HG03135 (cell line): ENCODE measurements around the gene ZEB2.

Source experiments
- ATAC-seq: cut with Tn5 transposase; IDR thresholded peaks from one replicate; pipeline ENCODE4 v1.9.1; 2021; ENCODE audit warnings: mild to moderate bottlenecking, moderate library complexity; ENCODE audit not compliant: unreplicated experiment

ZEB2 gene

DNA sequence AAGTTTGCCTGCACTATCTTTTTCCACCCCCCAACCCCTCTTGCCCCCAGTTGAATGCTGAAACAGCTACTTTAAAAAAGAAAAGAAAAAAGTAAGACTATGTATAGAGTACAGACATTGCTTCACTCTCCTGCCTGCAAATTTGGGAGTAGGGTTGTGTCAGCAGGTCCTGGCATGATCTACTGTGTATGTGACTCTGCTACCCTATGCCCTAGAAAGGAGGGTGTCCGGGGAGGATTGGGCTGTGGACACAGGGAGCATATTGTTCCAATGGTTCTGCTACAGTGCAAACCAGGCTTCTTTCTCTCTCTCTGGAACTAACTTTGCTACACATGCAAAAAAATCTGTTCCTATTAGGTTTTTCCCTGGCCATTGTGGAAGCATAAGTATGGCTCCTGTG is 9.9 kb upstream of the ZEB2 start:
- no peak for ATAC-seq

DNA sequence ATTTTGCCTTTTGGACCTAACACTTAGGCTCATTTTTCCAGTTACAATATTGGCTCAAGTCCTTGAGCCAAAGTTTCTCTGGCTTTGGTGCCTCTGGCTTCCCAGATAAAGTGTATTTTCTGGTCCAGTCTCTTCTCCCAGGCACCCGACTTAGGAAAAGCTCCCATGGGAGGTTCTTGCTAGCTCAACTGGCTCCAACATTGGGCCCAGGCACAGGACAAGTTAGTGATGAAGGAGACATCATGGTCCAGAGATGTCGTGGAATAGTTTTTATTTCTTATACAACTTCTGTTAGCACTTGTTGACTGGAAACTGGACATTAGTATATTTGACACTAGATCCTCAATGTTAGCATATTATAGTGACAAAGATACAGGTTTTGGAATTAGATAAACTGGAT is 8.2 kb upstream of the ZEB2 start:
- no peak for ATAC-seq

DNA sequence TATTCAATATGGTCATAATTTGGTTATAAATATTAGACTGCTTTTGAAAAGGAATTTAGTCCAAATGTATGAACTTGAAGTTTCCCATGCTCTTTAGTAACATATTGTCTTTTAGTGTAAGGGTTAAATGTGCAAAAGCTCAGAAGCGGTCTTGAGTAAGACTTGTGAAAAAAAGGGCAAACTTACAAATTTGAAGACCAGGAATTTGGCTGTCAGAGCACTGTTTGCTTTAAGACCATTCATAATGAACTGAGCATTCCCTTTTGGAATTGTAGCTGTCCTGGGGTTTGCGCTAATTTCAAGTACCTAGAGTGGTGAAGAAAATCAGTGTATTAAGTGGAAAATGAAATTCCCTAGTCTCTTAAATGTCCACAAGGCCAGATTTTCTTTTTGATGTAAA is 6.9 kb upstream of the ZEB2 start:
- ATAC-seq = no peak

DNA sequence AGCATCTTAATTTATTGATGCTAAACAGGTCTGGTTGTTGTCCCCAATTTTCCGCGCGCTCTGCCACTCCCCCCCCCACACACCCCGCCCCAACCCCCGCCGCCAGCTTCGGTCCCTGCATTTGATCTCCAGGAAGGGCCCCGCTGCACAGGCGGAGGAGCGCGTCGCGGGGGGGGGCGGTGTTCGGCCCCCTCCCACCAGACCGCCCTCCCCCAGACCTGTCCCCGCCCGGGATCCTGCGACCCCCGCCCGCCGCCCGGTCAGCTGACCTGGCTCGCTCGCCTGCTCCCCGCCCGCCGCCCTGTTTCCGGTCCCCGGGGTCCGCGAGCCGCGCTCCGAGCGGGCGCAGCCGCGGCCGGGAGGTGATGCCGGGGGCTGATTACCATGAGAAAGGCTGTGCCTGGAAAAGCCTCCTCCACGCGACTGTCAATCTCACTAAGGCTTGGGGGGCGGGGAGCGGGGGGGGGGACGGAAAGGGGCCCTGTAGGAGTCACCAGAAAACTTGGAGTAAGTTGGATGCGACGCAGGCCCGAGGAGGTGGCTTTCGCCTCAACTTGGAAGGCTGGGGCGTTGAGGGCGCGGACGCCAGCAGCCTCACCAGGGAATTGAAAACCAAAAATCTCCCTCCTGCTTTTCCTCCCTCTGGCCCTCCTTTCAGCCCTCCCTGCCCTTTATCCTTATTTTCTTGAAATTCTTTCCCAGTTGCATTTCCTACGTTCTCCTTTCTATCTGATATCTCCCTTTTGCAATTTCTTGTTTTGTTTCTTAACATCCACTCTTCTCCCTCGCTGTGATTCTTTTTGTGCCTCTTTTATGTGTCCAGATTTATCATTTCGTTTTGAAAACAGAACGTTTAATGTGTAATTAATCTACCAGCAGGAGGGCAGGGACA is 4.4 kb upstream of the ZEB2 start:
- ATAC-seq = no peak

DNA sequence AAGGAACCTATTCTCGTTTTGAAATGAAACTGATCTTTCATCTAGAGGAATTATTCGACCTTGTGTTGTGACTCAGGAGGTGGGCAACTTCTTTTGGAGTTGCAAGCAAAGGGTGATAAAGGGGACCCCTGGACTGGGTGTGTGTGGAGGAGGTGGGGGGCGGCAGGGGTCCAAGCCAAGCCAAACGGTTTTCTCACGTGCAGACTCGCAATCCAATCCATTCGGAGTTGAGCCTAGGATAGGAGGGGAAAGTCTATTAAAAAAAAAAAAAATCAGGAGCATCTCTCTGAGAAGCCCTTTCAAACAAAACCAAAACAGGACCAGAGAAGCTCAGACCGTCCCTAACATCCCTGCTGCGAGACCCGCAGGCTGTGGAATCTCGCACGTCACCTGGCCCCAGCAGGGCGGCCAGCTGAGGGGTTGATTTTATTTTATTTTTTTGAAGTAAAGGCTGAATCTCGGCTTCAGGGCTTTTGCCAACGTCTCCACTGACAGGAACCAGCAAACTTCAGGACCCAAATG is 3.7 kb upstream of the ZEB2 start:
- no peak for ATAC-seq

DNA sequence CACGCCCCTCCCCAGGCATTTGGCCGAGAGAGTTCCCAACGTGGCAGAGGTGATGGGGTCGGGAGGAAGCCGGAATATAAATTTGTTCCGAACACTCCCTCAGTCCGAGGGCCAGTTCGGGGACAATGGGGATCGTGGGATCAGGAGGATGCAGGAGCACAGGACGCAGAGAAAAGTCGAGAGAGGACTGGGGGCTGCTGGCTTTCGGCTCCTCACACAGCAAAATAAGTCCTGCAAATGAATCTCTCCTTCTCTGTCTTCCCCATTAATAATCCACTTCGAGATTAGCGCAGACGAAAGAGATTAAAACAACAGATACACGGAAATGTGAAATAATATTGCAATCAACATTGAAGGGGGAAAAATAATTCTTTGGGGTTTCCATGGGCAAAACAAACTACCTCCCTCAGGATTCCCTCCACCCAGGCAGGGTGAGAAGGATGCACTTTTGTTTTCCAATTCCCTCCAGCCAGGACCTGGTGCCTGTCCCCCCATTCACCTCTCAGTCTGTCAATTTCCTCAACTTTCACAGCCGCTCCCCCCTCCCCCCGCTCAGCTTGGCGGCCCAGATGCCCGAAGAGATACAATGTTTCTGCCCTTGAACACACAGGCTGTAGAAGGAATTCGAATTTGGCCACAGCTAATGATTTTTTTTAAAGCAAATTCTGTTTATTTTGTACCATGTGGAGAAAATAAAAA is 3.1 kb upstream of the ZEB2 start:
- no peak for ATAC-seq

DNA sequence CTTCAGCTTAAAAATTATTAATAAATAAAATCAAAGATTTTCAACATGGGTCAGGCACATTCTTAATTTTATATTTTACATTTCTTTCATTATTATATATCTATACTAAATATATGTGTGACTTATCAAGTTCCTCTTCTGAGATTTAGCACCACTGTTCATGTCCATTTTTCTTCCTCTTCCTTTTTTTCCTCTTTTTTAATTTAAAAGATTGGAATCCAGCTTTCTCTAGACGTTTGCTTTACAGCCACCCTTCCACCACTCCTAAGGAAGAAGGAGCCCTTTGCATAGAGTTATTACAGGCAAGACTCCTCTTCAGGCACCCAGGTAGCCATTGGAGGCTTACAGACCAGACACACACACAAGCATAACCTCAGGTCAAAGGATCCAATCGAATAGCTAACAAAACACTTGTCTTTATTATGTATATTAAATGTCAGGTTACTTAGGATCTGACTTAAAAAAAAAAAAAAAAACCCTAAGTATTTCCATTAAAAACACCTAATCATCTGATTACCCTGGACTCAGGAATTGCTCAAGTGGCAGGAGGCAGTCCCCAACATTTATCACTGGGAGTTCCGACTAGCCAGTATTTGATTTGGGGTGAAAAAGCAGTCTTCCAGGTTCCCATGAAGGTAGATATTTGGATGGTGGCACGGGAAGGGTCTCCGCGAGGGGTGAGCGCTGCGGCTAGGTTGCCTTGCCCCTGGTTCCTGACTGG is 2.4 kb upstream of the ZEB2 start:
- ATAC-seq = no peak

DNA sequence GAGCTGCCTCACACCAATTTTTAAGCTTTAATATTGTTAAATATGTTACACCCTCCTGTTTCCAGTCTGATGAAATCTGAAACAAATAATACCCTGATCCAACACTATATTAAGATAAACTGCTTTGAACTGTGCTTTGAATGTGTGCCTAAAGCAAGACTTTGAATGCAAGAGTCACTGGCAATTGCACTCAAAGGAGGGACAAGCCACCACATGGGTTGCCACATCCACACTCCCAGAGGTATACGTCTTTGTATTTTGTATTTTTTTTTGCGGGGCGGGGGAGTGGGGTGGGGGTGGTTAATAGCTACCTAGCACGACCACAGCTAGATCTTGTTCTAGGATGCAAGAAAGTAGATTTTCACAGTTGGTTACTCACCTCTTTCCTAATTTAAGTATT is 1.8 kb upstream of the ZEB2 start:
- no peak for ATAC-seq

DNA sequence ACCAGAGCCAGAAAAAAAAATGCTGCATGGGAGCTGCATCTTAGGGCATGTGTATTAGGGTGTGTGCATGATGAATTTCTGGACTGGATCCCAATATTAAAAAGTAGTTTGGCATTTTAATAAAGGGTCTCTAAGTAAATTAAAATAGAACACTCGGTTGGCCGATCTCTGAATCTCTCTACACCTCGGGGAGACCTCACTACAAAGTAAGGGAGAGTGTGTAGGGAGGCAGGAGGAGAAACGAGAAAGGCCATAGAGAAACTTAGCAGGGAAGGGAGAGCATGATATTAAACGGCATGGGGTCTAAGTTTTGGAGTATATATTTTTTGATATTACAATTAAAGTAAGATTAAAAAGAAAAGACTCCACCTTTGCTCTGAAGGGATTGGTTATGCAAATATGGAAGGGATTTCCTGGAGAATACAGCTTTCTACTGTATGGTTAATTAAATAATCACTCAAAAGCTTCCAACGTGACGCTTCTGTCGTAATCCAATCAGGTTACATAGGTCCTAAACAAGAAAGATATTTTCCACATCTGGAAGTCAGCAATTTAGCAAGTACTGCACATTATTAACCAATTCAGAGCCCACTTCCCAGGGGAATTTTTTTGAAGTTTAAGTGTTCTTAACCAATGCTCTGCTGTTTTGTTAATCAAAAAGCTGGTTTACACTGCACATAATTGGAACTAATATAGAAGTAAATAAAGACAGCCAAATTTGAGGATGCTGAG is 1.0 kb upstream of the ZEB2 start:
- no peak for ATAC-seq

DNA sequence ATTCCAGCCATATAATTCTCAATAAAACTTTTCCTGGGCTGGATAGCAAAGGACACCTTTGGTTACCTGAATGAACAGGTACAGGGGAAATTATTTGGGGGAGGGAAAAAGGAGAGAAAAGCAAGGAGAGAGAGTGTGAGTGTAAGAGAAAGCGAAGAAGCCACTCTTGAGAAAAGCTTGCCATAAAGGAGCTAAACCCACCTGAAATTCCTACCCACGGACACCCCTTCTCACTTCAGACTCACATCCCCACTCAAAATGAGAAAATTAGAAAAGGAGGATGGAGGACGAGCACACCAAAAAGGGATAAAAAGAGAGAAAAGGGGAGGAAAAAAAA is 354 bp downstream of the ZEB2 start:
- ATAC-seq = no peak

DNA sequence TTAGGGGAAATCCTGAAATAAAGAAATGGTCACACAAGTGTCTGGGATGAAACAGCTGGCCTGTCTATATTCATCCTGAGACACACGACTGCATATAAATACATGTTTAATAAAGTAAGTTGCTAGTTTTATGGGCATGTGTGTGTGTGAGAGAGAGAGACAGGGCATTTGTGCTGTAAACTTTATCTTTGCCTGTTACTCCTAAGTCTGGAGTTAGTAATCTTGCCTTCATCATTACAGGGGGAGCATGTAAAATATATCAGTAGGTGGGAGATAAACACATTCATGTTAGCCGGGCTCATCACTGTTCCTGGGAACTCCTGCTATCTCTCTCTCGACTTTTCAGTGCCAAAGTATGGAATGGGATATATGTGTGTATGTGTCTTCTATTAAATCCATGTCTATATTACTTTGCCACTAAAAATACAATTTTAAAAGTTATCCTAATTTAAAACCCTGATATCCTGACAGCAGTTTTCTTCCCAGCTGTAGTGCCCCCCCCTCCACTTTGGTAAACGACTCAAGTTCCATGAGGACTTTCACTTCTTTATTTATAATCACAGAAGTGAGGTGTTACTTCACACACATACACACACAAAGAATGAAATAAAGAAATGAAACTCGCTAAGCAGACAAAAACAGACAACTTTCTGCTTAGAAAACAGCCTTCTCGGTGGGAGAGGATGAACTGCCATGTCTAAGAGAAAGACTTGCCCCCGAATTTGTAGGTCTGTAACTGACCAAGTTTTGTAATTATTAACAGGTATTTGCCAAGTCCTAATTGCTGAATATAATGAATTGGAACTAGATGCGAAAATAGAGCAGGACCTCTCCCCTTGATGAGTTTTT is 947 bp downstream of the ZEB2 start:
- peak; percentile 42 for ATAC-seq

DNA sequence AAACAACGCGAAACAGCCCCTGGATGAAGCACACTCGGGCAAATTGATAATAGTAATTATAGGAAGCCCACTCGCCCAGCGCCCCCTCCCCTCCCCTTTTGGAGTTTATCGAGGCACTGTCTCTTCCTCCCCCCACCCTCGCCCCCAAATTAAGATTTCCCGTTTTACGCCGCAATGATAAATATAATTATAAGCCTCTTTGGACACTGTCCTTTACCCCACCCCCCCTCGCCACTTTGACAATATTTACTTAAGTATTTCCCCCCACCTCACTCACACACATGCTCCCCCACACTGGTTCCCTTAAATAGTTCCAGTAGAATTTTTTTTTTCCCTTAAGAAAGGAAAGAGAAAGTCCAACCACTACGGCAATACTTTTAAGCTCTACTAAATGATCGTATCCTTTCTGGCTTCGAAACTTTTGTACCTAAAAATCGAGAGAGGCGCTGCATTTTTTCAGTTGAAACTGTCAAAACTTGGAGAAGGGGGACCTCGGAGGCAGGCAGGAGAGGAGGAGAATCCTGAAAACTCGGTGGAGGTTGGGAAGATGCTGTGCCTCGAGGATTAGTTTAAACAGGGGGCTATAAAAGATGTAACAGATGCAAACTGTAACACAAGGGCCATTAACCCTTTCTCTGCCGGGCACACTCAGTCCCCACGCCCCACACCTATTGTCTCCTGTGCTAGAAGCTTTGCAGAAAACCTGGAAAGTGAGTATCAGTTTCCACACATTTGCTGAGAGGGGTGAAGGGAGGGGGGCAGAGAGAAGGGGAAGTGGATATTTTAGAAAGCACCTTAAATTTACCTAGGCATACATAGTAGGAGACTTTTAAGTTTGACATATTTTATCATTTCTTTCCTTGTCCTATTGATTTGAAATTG is 1.8 kb downstream of the ZEB2 start:
- ATAC-seq = no peak

DNA sequence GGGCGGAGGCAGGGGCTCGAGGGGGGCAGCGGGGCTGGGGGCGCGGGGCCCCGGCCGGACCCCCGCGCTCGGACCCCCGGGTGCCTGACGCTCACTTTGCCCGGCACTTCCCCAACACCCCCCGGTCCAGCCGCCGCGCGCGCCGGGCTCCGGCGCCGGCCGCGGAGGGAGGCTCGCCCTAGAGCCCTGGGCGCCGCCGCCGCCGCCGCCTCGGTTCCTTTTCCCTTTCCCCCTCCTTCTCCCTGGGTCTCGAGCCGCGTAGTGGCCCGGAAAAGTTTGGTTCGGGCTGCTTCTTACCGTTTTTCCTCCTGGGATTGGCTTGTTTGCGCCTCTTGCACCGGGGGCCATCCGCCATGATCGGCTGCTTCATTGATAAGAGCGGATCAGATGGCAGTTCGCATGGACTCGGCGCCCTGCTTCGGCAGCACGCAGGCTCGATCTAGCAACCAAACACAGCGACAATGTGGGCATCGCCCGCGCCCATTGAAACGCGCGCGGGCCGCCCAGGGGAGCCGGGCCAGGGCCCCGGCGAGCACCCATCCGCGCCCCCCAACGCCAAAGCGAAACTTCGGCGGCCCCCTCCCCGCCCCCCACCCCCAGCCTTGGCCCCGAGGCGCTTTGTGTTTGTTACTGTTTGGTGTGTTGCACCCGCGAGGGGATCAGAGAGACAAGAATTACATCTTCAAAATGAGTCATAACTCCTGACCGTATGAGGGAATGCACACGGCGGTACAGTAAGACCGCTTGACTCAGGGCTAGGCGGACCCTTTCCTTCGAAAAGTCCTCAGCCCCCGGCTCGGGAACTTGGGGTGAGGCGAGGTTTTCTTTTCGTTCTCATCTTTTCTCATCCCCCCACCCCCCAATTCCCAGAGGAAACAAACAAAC is 2.7 kb downstream of the ZEB2 start:
- peak; percentile 52 for ATAC-seq

DNA sequence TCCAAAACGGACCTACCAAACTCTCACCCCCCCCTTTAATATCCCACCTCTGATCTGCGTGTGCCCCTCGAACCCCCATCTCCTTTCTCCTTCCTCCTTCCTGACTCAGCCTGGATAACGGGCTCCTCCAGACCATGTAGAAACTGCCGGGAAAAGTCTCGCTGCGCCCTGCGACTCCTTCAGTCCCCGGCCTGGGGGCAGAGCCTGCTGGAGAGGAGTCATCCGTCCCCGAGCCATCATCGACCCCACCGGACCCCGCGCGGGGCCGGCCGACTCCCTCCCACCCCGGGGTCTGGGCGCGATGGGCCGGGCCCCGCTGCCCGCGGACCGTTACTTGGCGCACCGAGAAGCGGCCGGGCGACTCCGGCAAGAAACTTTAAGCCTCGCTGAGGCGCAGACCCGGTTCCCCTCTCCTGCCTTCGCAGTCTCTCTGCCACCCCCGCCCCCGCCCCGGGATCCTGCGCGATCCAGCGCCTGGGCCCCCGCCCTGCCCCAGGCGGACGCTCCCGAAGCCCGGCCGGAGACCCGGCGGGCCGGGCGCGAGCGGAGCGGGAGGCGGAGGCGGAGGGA is 3.4 kb downstream of the ZEB2 start:
- peak; percentile 10 for ATAC-seq

DNA sequence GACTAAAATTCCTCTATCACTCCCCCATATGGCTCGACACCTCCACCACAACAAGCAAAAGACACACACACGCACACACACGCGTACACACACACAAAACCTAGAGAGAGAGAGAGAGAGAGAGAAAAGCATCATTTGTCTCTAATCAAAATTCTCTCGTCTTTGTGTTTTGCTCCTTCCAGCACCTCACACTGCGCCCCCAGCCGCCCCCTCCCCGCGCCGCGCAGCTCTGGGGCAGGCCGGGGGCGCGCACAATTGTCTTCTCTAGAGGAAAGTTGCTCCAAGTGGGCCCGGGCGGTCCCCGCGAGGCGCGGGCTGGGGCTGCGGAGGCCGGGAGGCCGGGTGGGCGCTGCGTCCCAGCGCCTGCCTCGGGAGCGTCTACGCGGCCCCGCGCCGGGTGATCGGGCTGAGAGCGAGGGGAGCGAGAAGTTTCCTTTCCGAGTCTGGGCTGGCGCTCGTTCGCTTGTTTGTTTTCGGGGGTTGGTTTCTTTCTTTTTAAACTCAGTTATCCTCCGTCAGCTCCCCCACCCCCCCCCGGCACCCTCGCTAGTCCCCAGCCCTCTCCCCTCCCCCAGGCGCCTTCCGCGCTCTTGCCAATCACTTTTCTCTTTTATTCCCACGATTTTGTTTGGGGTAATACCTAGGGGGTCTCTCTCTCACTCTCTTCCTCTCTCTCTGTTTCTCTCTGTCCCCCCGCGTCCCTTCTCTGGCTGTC is 4.1 kb downstream of the ZEB2 start:
- no peak for ATAC-seq

DNA sequence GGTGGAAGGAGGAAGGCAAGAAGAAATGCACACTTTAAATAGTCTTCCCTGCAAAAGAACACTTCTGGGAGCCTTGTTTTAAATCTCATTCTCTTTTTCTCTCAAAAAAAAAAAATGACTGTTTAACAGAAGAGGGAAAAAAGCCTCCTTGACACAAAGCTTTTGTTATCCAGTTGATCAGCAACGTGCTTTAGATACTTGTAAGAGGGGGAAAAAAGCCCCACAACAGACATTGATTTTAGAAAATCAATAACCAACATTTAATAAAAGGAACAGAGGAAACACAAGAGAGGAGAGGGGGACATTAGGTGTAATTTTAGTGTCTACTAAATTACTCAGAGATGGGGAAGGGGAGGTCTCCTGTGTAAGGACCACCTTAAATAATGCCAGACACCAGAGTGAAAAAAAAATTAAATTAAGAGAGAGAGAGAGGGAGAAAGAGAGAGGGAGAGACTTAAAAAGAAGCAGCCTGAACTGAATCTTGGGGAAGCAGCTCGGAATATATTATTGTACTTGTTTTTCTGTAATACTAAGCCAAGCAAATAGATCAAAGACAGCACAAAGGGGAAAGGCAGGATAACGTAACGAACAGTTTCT is 4.7 kb downstream of the ZEB2 start:
- no peak for ATAC-seq

DNA sequence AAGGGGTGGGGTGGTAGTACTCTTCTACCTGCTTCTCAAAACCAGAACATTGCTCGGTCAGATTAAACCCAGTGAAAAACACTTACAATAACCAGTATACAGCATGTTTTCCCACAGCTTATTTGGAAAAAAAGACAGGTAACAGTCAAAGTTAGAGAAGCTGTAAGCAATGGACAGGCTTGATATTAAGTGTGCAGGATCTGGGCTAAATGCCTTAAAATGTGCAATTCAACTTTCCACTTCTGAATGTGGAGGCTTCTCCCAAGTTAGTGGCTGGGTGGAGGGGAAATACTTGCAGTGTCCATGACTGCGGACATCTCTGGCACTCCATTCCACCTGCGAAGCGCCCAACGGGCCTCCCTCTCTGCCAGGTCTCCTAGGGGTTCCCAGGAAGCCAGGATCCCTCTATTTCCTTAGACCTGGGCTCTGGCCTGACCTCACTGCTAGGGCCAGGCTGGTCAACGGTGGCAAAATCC is 5.3 kb downstream of the ZEB2 start:
- no peak for ATAC-seq
